A549 (cell line): ENCODE data around the gene NT5C2.

Experiments used
- BCL3 ChIP-seq: fragments of >200 bp; sonication (Bioruptor Twin); formaldehyde crosslinking; IDR thresholded peaks from 3 replicates; pipeline ENCODE4 v1.6.1; 2016
- CEBPB ChIP-seq, 2 experiments: fragments of >200 bp in 1 of 2; sonication (Bioruptor Twin) in 1 of 2; formaldehyde crosslinking in 1 of 2; IDR thresholded peaks; 2 replicates each; pipeline ENCODE4 v1.6.1; 2012 to 2016
- CTCF ChIP-seq: fragments of >200 bp; sonication (Bioruptor Twin); formaldehyde crosslinking; IDR thresholded peaks from 3 replicates; pipeline ENCODE4 v1.5.1; 2016
- MAFK ChIP-seq: fragments of 450-650 bp; IDR thresholded peaks from 2 replicates; pipeline ENCODE4 v1.6.1; 2014; ENCODE audit not compliant: partially characterized antibody
- MAX ChIP-seq: IDR thresholded peaks from 2 replicates; pipeline ENCODE4 v1.6.1; 2012
- MAZ ChIP-seq: fragments of 150-350 bp; IDR thresholded peaks from 2 replicates; pipeline ENCODE4 v1.6.1; 2014; ENCODE audit warnings: antibody characterized with exemption, low read depth, low read length, borderline replicate concordance
- RAD21 ChIP-seq, 2 experiments: fragments of >200 bp in 1 of 2; sonication (Bioruptor Twin) in 1 of 2; formaldehyde crosslinking in 1 of 2; IDR thresholded peaks in 1 of 2; conservative IDR thresholded peaks in 1 of 2; 2 replicates in 1 of 2; 3 replicates in 1 of 2; pipeline ENCODE4 v1.6.1; 2012 to 2018; ENCODE audit warnings: inconsistent platforms in 1 of 2
- SMC3 ChIP-seq: fragments of >200 bp; sonication (Bioruptor Twin); formaldehyde crosslinking; IDR thresholded peaks from 3 replicates; pipeline ENCODE4 v1.6.1; 2018; ENCODE audit warnings: inconsistent platforms
- ZFP36 ChIP-seq: fragments of 450-650 bp; IDR thresholded peaks from 2 replicates; pipeline ENCODE4 v1.6.1; 2014; ENCODE audit warnings: borderline replicate concordance; ENCODE audit not compliant: partially characterized antibody

- TF ChIP-seq MAZ (no peak), CEBPB (IDR thresholded peaks at IDR 0.05) (peak in 1 of 2 experiments; percentile 20; a peak in 1 of 4 replicates), RAD21 (conservative IDR thresholded peaks at IDR 0.05 in 1 of 2, IDR thresholded peaks at IDR 0.05 in 1 of 2) (0 out of 5 replicates have a peak, but pooled peaks of 1 of the 2 experiments have one; percentile 16), MAFK (no peak), BCL3 (no peak), CTCF (no peak), SMC3 (no peak), MAX (peak; percentile 75), ZFP36 (no peak)
Measured at GRCh38 chr10:103192451-103193106, 493 bp downstream of the NT5C2 start.
